NCI-H1436 treated with DMSO at 0.1 percent for 48 hours (cell line): ENCODE measurements around the gene PCDHA1.
A peak's percentile ranks its signal among the peaks of the same experiment; 100 is the strongest.
"Not testable (repeated sequence)": the region's sequence is repeated elsewhere in the genome, so short reads cannot be mapped to it uniquely, and the experiment has no call there.

Experiments
- DNase-seq: peaks from one replicate; lab custom pipeline; 2025; lab: John Stamatoyannopoulos, UW

PCDHA1 gene

GRCh38 chr5:140849831-140850634 is 64.1 kb downstream of the PCDHA1 start:
- DNase-seq = not testable (repeated sequence)

- DNase-seq = no peak
Measured at GRCh38 chr5:140855772-140856674, 70.1 kb downstream of the PCDHA1 start, which contains the start of gene PCDHA10. Gene PCDHA10 (plus strand): TSS chr5:140855897. CDS start chr5:140856049, 152 bp downstream.

GRCh38 chr5:140857177-140857986 is 71.4 kb downstream of the PCDHA1 start:
- DNase-seq = no peak

- no peak for DNase-seq
Measured at GRCh38 chr5:140857987-140858240, 72.0 kb downstream of the PCDHA1 start.

GRCh38 chr5:140862441-140863295 is 76.7 kb downstream of the PCDHA1 start:
- DNase-seq = no peak

GRCh38 chr5:140868721-140869554 is 83.0 kb downstream of the PCDHA1 start, which contains the start of gene PCDHA11:
Gene PCDHA11 (plus strand): TSS chr5:140868957. CDS start chr5:140869104, 147 bp downstream.
- peak; percentile 28 for DNase-seq

- peak; percentile 15 for DNase-seq
Measured at GRCh38 chr5:140869555-140869886, 83.6 kb downstream of the PCDHA1 start.

- DNase-seq = no peak
Measured at GRCh38 chr5:140870221-140871201, 84.6 kb downstream of the PCDHA1 start.

- no peak for DNase-seq
Measured at GRCh38 chr5:140875085-140876065, 89.4 kb downstream of the PCDHA1 start, which contains the start of gene PCDHA12. Gene PCDHA12 (plus strand): TSS chr5:140875308. CDS start chr5:140875473, 165 bp downstream.

GRCh38 chr5:140876541-140877261 is 90.8 kb downstream of the PCDHA1 start:
- not testable (repeated sequence) for DNase-seq

- no peak for DNase-seq
Measured at GRCh38 chr5:140877262-140877581, 91.3 kb downstream of the PCDHA1 start.

- no peak for DNase-seq
Measured at GRCh38 chr5:140881889-140882590, 96.1 kb downstream of the PCDHA1 start, which contains the start of gene PCDHA13. Gene PCDHA13 (plus strand): TSS chr5:140882124. CDS start chr5:140882269, 145 bp downstream.

GRCh38 chr5:140882591-140882899 is 96.6 kb downstream of the PCDHA1 start:
- no peak for DNase-seq

GRCh38 chr5:140883373-140883772 is 97.4 kb downstream of the PCDHA1 start:
- DNase-seq = no peak

GRCh38 chr5:140883927-140884697 is 98.2 kb downstream of the PCDHA1 start:
- no peak for DNase-seq

GRCh38 chr5:140916325-140916724 is 130.4 kb downstream of the PCDHA1 start:
- DNase-seq = no peak
